ENCODE results near the gene RCN1. TPM values are rescaled to one million over a fixed set of nuclear protein-coding genes. Genes with fewer than 3 reads are reported as not detected.

RCN1 gene
- total RNA-seq, 1 donor from 2014 or later, result 97.8 TPM

- DNase-seq, result no peak
Observed at GRCh38 chr11:32154275-32154674, 63.4 kb downstream of the RCN1 start.

Small RNAs within 50 kb of the gene (small RNA-seq; reads per million reads assigned to genes)
- not detected for gene RF00012 (ENCODE audit: low replicate concordance)
